Measurements from ENCODE around the gene NHERF2.

GRCh38 chr16:2025878-2026460 is 733 bp upstream of the NHERF2 start:
- TF ChIP-seq GATA3 (IDR thresholded peaks at IDR 0.05; ENCODE audit: low read depth, low read length) (no peak), GATA2 (IDR thresholded peaks at IDR 0.05; ENCODE audit: low read depth, low read length) (no peak)

Measured in SH-SY5Y (cell line).